ENCODE results near the gene MBNL3. TPM values are rescaled to one million over a fixed set of nuclear protein-coding genes. Genes with fewer than 3 reads are reported as not detected.

The MBNL3 gene
- total RNA-seq, 1 experiment from 2014 or later: 4.6 TPM

DNA sequence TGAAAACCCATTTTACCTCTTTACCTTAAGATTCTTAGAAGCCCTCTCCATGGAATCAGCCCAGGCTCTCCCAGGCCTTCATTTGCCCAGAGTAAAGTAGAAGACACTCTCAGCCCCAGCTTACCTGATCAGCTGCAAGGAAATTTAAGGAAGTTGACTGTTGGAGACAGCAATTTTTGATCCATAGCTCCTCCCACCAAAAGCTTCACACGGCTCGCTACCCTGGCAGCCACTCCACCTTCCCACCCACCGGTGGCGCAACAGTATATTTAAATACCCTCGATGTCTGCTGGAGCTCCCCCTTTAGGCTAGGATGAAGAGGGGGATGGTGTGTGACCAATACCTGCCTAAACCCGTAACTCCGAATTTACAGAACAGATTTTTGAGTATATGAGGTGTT lies 75.4 kb downstream of the MBNL3 start:
- H3K79me2 ChIP-seq (ENCODE audit: insufficient read depth, low read length): no peaks in the 10 kb centered on the region
- intact Hi-C loops (cut with micrococcal nuclease): no loop called here
- H3K4me2 ChIP-seq (ENCODE audit: low read length): peak overlapping the region; percentile 47
- ATAC-seq: peak; percentile 99
- BruUV-seq (replicated peaks): no TSS peak
- H4K20me1 ChIP-seq (ENCODE audit: insufficient read depth): no peaks in the 10 kb centered on the region
- peak; percentile 32 for DNase-seq (ENCODE audit: low read depth, low spot score)
- H3K36me3 ChIP-seq (ENCODE audit: control insufficient read depth in 1 of 2, insufficient read depth in 2 of 2, low read length in 2 of 2): no peaks in the 10 kb centered on the region
- H3K9me2 ChIP-seq (ENCODE audit: insufficient read depth): no peaks in the 10 kb centered on the region
- POLR2A ChIA-PET: interaction anchor here (1.3 kb wide), 1 partner anchor 9 kb away, joined by 4 read pairs; no protein-coding TSS in a partner anchor
- CTCF ChIA-PET: interaction anchor here (0.6 to 1.6 kb wide), 6 partner anchors 9 to 194 kb away, joined by 3 to 6 read pairs (median 3); partner anchors contain the start of gene RAP2C
- H3K4me3 ChIP-seq (replicated peaks in 1 of 2; ENCODE audit: low read depth in 1 of 2, low read length in 2 of 2): 0 out of 4 replicates have a peak overlapping the region, but pooled peaks of 1 of the 2 experiments have one; percentile 9
- H3K4me1 ChIP-seq (ENCODE audit: control insufficient read depth in 1 of 2, insufficient read depth in 2 of 2, low read length in 2 of 2): peaks cover 0 to 9% of the 10 kb centered on the region in 2 experiments; a peak in 2 of 4 replicates
- TF ChIP-seq CBX3 (IDR thresholded peaks at IDR 0.05; ENCODE audit: low read depth): peak; percentile 22; the same call in 1 of the 2 replicates
- no peak for TF ChIP-seq ZNF274 (IDR thresholded peaks at IDR 0.05; ENCODE audit: low read depth, low read length)
- no peak for TF ChIP-seq POLR2AphosphoS5 (IDR thresholded peaks at IDR 0.05; ENCODE audit: low read depth, low read length)
- no peak for TF ChIP-seq JUND (IDR thresholded peaks at IDR 0.05)
- TF ChIP-seq SRF (IDR thresholded peaks at IDR 0.05; ENCODE audit: low read depth): no peak
- peak; percentile 82 for TF ChIP-seq CEBPB (IDR thresholded peaks at IDR 0.05; ENCODE audit: low read depth)
- TF ChIP-seq FOSL1 (IDR thresholded peaks at IDR 0.05; ENCODE audit: low read depth): no peak
- no peak for TF ChIP-seq SIN3A (IDR thresholded peaks at IDR 0.05; ENCODE audit: low read depth)
- no peak for TF ChIP-seq YY1 (IDR thresholded peaks at IDR 0.05; ENCODE audit: extremely low read depth, insufficient replicate concordance, low read depth, low read length)
- TF ChIP-seq, protein P1, sequence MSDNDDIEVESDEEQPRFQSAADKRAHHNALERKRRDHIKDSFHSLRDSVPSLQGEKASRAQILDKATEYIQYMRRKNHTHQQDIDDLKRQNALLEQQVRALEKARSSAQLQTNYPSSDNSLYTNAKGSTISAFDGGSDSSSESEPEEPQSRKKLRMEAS (IDR thresholded peaks at IDR 0.05): no peak
- TF ChIP-seq EGR1 (IDR thresholded peaks at IDR 0.05; ENCODE audit: low read depth): no peak
- no peak for TF ChIP-seq EZH2phosphoT487 (IDR thresholded peaks at IDR 0.05; ENCODE audit: borderline replicate concordance)
- TF ChIP-seq SP1 (IDR thresholded peaks at IDR 0.05; ENCODE audit: low read depth): 0 out of 2 replicates have a peak, but pooled peaks have one; percentile 17
- no peak for TF ChIP-seq POLR2A (IDR thresholded peaks at IDR 0.05; ENCODE audit: borderline replicate concordance, extremely low read depth, insufficient read depth, insufficient read length)
- TF ChIP-seq, protein P2, sequence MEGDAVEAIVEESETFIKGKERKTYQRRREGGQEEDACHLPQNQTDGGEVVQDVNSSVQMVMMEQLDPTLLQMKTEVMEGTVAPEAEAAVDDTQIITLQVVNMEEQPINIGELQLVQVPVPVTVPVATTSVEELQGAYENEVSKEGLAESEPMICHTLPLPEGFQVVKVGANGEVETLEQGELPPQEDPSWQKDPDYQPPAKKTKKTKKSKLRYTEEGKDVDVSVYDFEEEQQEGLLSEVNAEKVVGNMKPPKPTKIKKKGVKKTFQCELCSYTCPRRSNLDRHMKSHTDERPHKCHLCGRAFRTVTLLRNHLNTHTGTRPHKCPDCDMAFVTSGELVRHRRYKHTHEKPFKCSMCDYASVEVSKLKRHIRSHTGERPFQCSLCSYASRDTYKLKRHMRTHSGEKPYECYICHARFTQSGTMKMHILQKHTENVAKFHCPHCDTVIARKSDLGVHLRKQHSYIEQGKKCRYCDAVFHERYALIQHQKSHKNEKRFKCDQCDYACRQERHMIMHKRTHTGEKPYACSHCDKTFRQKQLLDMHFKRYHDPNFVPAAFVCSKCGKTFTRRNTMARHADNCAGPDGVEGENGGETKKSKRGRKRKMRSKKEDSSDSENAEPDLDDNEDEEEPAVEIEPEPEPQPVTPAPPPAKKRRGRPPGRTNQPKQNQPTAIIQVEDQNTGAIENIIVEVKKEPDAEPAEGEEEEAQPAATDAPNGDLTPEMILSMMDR (IDR thresholded peaks at IDR 0.05 in 2 of 3, conservative IDR thresholded peaks at IDR 0.05 in 1 of 3; ENCODE audit: borderline replicate concordance in 1 of 3, insufficient read depth in 1 of 3, low read depth in 2 of 3, low read length in 2 of 3): peak; percentile 36 to 57 (median 48); a peak in 5 of 6 replicates
- no peak for TF ChIP-seq ZFX (IDR thresholded peaks at IDR 0.05)
- TF ChIP-seq, protein P3, sequence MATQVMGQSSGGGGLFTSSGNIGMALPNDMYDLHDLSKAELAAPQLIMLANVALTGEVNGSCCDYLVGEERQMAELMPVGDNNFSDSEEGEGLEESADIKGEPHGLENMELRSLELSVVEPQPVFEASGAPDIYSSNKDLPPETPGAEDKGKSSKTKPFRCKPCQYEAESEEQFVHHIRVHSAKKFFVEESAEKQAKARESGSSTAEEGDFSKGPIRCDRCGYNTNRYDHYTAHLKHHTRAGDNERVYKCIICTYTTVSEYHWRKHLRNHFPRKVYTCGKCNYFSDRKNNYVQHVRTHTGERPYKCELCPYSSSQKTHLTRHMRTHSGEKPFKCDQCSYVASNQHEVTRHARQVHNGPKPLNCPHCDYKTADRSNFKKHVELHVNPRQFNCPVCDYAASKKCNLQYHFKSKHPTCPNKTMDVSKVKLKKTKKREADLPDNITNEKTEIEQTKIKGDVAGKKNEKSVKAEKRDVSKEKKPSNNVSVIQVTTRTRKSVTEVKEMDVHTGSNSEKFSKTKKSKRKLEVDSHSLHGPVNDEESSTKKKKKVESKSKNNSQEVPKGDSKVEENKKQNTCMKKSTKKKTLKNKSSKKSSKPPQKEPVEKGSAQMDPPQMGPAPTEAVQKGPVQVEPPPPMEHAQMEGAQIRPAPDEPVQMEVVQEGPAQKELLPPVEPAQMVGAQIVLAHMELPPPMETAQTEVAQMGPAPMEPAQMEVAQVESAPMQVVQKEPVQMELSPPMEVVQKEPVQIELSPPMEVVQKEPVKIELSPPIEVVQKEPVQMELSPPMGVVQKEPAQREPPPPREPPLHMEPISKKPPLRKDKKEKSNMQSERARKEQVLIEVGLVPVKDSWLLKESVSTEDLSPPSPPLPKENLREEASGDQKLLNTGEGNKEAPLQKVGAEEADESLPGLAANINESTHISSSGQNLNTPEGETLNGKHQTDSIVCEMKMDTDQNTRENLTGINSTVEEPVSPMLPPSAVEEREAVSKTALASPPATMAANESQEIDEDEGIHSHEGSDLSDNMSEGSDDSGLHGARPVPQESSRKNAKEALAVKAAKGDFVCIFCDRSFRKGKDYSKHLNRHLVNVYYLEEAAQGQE (IDR thresholded peaks at IDR 0.05; ENCODE audit: low read depth): no peak
- no peak for TF ChIP-seq RAD21 (IDR thresholded peaks at IDR 0.05; ENCODE audit: low read depth)
- TF ChIP-seq, protein P4, sequence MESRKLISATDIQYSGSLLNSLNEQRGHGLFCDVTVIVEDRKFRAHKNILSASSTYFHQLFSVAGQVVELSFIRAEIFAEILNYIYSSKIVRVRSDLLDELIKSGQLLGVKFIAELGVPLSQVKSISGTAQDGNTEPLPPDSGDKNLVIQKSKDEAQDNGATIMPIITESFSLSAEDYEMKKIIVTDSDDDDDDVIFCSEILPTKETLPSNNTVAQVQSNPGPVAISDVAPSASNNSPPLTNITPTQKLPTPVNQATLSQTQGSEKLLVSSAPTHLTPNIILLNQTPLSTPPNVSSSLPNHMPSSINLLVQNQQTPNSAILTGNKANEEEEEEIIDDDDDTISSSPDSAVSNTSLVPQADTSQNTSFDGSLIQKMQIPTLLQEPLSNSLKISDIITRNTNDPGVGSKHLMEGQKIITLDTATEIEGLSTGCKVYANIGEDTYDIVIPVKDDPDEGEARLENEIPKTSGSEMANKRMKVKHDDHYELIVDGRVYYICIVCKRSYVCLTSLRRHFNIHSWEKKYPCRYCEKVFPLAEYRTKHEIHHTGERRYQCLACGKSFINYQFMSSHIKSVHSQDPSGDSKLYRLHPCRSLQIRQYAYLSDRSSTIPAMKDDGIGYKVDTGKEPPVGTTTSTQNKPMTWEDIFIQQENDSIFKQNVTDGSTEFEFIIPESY (IDR thresholded peaks at IDR 0.05; ENCODE audit: extremely low read depth, insufficient replicate concordance, low read length): no peak
- no peak for TF ChIP-seq EZH2 (IDR thresholded peaks at IDR 0.05)
- H2AFZ ChIP-seq (ENCODE audit: low read depth, low read length, poor library complexity, severe bottlenecking): peak overlapping the region; percentile 68
- RAD21 ChIA-PET (ENCODE audit: low non-redundant PET in 1 of 2, low total read pairs in 2 of 2, uncharacterized antibody in 2 of 2, unreplicated experiment in 2 of 2): interaction anchor here in 1 of 2 experiments (0.7 kb wide), 1 partner anchor 321 kb away, joined by 3 read pairs; no protein-coding TSS in a partner anchor
- no peaks in the 10 kb centered on the region for H3K9me3 ChIP-seq (ENCODE audit: control insufficient read depth in 1 of 2, insufficient read depth in 1 of 2, low read depth in 1 of 2, low read length in 2 of 2)
- H3K27me3 ChIP-seq (ENCODE audit: insufficient read depth, low read length): no peaks in the 10 kb centered on the region
- no peak overlapping the region for H3K9ac ChIP-seq (ENCODE audit: low read length)
- no peak overlapping the region for H3K27ac ChIP-seq (ENCODE audit: low read depth, low read length)

Data from HCT116 (cell line).